HG03442 (cell line): ENCODE results near the gene CDKAL1.

Experiments
- ATAC-seq: cut with Tn5 transposase; IDR thresholded peaks from one replicate; pipeline ENCODE4 v1.9.1; 2021; ENCODE audit warnings: mild to moderate bottlenecking, moderate library complexity; ENCODE audit not compliant: unreplicated experiment

CDKAL1 gene

DNA sequence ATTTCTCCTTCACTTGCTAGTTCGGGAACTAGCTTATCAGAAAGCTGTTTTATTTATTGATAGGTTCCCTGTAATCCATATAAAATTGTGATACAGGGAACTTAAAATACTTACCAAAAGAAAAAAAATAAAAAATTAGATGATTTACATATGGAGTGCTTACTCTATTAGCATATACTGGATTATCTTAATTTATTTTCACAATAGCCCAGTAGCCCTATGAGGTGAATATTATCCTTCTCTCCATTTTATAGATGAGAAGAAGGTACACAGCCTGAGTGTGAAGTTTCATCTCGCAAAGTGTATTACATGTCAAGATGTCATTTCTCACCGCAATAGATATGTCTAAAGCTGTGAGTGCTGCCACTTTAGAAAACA lies 463.5 kb downstream of the CDKAL1 start:
- no peak for ATAC-seq

DNA sequence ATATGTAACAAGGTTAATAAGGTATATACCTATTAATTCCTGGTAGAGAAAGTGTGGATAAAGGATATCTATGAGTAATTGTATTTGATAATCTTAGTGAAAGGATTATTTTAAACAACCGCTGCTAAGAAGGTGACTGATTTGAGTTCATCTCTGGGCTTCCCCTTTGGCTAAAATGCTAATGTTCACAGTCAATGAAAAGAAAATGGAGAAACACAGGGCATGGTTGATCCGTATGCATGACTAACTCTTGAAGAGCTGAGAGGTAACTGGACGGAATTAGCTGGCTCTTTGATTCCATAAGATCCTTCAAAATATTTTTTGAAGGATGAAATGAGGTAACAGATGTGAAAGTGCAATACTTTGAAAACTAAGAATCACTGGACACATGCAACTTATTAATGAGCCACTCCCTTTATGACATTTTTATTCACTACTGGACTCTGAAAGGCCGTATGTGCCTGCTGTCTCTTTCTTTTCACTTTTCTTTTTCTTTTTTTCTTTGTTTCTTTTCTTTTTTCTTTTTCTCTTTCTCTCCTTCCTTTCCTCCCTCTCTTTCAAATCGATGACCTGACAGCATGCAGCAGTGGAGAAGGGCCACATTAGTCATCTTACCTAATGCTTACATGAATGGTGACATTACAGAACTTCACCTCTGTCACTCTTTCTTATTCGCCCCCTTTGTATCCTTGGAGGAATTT lies 464.6 kb downstream of the CDKAL1 start:
- no peak for ATAC-seq

DNA sequence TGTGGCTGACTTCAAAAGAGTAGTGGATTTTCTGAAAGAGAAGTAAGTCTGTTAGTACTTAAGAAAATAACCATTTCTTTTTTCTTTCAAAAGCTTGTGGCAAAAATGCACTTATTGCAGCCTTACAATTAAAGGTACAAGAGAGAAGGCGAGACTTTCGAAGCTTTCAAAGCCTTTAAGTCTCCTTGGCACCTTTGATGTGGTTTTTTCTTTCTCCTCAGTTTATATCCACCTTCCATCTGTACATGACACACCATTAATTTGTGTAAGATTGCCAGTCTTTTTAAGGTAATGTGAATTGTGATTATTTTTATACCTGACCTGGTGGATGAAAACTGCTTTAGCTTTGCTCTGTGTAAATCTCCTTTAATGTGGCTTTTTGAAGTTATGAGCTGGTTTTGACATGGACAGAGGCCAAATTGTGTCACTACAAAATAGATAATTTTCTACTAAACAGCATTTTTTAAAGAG lies 466.1 kb downstream of the CDKAL1 start:
- no peak for ATAC-seq

DNA sequence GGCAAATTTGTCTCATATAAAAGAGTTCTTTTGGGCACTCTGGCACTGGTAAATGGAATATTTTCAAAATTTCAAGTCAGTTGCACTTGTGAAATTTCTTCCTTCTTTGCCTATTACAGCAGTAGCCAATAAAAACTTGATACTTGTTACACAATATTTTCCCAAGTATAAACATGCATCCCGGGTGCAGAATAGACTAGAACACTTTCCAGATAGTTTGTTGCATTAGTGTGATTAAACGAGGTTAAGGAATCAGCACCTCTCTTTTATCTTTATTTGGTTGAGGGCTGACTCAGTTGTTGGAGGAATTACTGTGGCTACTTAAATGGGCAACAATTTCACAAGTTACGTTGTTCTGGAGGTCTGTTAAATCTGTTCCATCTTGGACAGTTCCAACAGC lies 467.5 kb downstream of the CDKAL1 start:
- ATAC-seq, result no peak

DNA sequence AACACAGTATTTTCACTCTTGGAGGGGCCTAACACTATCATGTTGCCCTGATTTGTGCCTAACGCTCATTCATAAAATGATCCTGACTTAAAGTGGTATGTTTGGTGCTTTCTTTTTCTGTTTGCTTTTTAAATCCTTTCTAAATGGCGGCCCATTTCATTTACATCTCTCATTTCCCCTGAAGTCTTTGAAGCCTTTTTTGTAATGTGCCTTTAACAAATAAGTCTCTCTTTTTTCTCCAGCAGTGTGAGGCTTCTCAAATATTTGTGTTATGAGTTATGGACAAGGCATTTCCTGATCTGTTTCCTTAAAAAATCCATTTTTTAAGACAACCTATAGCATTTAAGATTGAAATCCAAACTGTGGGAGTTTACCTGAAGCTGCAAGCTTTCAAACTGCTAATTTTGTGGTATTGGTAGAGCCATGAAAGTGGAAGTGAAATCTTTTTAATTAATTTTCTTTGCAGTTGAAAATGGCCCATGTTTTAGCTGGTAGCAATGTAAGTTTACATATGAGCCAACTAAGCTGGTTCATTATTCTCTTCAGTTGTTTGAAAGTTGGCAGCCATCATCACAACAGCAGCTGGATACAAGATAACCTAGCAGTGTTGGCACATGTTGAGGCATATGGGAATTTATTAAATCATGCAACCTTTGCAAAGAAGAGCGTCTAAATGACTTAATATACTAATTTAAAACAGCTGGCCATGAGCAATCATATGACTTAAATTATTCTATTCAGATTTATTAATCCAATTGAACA lies 469.7 kb downstream of the CDKAL1 start:
- peak; percentile 80 for ATAC-seq

DNA sequence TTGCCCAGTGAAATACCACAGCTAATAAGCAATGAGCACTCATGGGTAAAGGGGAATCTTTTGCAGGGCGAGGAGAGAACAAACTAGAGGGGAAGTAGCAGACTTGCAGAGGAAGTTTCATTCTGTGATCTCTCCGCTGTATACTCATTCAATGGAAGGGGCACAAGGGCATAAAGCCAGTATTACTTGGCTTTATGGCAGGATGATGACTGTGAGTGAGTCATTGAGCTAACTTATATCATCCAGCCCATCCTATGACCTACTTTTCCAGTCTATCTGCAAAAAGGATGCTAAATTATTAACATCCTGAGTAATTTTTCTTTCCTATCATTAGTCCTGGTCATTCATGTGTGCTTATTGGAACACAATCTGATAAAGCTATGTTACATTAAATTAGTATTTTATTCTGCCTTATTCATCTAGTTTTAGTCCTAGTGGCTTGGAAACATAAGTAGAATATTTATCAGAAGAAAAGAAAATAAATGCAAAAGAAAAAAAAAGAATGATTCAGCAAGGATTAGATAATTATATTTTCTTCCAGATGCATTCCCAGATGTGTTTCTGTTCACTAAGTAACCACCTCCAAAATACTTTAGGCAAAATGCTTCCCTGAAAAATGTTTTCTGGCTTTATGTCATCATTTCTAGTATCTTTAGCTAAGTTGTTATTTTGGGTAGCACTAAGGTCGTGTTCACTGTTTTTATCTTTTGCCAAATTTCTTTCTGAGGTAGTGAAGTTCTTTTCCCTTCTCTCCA lies 471.7 kb downstream of the CDKAL1 start:
- peak; percentile 58 for ATAC-seq

DNA sequence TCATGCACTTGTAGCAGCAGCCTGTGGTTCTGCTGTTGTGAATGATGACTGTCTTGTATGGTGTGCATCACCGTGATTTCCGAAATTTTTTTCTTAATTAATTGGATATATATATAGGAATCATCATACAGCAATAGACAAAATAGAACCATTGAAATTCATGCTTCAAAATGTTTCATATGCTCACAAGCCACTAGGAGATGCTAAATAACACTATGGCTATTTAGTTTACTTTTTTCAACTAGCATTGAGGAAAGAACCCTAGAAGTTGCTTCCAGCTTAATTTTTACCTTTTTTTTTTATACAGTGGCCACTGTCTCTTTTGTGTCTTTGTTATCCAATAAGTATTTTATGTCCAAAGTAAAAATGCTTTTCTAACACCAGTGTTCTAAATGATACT lies 485.4 kb downstream of the CDKAL1 start:
- no peak for ATAC-seq

DNA sequence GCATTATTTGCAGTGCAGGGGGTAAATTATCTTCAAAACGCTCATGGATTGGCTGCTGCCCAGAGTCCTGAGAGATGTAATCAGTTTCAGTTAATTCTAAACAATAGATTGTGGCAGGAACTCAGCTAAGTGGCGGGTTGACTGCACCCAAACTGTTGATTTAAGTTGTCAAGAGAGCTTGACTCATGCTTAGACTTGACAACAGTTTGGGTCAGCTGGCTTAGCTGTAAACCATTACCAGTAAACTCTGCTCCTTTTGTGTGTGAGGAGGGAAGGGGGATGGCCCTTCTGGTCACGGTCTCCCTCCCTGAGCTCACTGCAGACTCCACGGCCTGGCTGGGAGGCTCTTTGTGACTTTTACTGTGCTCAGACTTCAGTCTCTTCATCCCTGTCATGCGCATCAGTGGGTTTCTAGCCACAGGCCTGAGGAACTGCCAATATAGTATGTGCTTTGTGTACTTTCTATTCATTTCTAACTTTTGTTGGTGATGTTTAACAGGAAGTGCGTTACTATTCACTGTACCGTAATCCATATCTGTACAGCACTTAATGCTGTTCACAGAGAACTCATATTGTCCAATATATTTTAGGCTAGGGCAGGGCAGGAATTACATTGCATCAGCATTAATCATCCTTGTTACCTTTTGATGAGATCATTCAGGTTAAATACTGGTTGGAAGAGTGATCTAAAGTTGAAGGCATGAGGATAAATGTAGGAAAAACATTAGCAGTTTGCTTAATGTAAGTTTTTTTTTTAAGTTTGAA lies 488.3 kb downstream of the CDKAL1 start:
- ATAC-seq, result peak; percentile 91

DNA sequence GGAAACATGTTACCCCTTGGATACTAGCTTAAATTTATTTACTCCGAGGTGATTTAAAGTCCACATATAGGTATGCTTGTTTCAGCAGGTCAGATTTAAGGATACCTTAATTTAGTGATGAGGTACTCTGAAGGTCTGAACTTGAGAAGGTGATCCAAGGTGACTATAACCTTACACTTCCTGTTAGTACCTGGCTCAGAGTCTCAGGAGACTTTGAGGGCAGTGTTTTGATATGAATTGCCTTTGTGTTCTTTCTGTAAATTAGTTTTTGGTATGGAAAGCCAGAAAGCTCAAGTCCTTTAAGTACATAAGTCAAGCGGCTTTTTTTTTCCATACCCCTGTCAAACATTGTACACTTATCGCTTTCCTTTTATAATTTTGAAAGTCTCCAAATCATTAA lies 489.0 kb downstream of the CDKAL1 start:
- no peak for ATAC-seq

DNA sequence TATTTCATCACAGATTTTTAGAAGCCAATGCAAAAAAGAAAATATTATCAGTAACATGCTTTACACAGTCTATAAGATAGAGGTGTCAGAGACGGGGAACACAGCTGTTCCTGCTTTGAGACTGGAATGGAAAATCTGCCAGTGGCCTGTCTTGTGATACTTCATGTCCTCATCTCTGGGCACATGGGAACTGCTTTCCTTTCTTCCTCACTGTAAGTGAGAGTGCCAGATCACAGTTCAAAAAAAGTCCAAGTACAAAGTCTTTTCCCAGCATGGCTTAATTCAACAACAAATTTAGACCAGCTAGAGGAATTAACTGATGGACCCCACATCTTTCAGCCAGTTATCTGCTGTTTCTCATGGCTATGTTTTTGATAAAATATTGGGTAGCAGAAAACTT lies 490.4 kb downstream of the CDKAL1 start:
- ATAC-seq, result no peak

DNA sequence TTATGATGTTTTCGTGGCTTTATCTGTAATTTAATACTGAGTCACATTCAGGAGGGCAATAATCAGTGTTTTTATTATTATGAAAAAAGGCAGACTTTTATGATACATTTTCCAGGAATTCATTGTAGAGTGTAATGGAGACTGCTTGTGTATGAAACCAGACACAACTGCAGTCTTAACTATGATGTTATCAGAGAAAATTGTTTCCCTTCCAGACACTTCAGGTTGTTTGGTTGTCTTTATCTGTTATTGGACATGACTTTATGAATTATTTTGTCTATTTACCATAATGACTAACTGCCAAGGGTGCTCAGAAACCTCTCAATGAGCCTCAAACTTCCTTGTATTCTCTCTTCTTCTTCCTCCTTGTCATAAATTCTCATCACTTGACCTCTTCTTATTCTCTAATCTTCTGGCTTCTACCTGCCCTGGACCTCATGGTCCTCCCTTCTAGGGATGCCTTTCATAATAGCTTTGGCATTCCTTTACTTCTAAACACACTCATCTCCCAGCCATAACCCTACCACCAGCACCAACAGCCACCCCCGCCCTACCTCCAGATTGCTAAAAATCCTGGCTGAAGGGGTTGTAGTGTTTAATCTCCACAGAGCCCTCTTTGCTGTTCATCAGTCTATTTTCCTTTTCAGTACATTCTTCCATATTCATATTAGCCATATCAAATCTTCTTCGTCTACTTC lies 492.5 kb downstream of the CDKAL1 start:
- no peak for ATAC-seq

DNA sequence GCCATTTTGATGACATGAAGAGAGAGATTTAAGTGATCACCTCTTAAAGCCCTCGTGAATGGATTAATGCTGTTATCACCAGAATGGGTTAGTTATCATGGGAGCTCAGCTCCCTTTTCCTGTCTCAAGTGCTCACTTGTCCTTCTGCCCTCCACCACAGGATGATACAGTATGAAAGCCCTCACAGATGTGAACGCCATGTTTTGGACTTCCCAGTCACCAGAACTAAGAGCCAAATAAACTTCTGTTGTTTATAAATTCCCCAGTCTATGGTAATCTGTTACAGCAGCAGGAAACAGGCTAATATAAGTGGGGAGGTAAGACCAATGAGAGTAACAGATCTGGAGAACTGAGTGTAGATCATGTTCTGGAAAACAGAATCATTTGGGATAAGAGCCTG lies 493.2 kb downstream of the CDKAL1 start:
- ATAC-seq, result no peak

DNA sequence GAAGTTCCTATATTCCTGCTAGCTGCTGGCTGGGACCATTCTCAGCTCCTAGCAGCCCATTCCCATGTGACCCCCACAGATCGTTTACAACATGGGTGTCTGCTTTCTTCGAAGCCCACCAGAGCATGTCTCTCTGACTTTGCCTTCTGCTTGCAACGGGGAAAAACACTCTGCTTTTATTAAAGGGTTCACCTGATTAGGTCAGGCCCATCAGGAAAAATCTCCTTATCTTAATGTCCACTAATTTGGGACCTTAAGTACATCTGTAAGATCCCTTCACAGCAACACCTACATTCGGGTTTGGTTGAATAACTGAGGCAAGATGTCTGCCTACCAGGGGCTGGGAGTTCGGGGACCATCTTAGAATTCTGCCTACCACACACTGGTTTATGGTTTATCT lies 496.9 kb downstream of the CDKAL1 start:
- no peak for ATAC-seq

DNA sequence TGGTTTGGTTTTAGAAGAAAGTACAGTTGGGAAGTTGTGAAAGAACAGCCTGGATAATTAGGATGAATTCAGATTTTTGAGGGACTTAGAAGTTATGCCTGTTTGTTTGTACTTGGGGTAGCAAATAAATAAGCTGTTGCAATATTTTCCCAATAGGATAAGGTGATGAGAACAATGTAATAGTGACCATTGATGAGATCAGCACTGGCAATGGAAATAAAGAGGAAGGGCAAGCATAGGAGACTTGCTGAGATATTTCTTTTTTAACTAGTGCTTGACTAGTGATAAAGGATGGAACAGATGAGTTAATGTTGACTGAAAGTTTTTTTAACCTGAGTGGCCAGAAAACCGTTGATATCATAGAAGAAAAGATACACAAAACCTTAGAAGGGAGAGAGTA lies 498.8 kb downstream of the CDKAL1 start:
- no peak for ATAC-seq

DNA sequence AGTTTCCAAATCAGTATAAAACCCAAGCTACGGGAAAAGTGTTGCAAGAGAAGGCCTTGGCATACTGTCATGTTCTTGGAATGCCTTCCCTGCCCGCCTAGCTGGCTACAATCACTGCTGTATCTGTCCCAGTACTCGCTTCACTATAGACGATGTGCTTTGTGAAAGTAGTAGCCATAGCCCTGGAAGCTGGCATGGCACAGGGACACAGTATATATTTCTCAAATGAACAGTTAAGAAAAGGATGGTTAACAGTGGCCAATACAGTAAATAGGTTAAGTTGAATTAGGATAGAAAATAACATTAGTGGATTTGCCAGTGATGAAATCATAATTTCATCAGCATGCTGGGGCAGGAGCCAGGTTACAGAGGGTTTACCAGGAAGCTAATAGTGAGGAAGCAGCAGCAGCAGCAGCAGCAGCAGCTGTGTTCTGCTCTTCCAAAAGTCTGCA lies 499.3 kb downstream of the CDKAL1 start:
- no peak for ATAC-seq

DNA sequence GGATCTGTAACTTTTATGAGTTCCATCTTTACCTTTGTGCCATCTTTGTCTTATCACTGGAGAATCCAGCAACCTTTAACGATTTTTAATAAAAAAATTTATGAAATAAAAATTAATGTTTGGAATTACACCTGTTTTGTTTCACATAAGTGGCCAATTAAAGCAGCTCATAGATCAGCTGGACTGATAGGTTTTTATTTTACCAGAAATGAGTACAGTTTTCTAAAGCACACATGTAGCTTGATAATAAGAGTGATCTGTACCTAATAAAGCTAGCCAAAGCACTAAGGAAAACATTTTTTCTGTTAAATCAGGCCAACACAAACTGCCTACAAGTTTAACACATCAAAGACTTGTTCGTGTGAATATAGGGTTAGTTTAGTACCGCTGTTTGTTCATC lies 500.1 kb downstream of the CDKAL1 start:
- no peak for ATAC-seq

DNA sequence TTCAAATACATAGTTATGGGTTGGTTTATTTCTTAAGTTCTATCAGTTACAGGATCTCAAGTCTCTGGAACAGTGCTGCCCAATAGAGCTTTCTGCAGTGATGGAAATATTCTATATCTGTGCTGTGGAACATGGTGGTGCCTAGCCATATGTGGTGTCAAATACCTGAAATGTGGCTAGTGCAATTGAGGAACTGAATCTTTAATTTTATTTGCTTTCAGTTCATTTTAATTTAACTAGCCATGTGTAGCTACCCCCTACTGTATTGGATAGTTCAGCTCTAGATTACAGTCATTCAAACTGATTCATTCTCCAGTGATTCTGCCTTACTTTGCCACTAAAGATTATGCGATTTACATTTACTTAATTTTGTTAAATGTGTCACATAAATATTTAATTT lies 503.2 kb downstream of the CDKAL1 start:
- ATAC-seq, result peak; percentile 57

DNA sequence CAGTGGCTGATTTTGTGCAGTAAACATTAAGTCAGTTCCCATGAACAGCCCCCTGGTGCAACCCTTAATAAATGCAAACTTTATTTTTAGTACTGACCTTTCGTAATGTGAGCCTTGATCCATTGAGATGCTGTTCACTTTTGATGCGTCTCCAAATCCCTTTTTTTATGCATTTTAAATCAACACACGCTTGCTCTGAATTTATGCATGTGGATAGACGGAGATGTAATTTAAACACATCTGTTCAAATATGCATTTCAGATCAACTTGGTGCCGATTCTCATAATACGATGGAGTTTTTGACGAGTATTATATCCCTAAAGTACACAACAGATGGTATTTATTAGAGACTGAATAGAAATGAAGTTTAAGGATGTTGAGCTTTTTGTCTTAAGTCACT lies 505.7 kb downstream of the CDKAL1 start:
- ATAC-seq, result no peak

DNA sequence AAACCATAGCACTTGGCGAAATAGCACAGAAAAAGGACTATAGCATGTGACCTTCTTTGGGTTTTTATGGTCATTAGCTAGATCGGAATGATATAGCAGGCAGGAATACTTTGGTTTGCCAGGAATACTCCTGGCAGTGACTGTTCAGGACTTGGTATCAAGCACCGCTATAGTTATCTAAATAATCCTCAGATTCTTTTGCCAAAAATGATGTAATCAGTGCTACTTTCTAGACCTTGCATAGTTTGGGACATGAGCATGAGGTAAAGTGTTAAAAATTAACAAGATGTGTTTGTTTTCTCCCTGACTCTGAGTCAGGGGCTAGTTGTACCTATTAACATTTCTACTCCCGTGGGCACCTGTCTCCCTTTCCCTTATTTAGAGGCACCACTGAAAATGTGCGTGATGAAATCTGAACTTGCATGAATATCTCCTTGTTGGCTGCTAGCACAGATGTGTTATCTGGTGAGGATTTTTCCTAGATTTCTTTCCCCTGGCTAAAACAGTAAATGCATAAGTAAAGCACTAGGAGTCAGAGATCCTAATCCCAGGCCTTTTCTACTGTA lies 511.0 kb downstream of the CDKAL1 start:
- ATAC-seq, result no peak

DNA sequence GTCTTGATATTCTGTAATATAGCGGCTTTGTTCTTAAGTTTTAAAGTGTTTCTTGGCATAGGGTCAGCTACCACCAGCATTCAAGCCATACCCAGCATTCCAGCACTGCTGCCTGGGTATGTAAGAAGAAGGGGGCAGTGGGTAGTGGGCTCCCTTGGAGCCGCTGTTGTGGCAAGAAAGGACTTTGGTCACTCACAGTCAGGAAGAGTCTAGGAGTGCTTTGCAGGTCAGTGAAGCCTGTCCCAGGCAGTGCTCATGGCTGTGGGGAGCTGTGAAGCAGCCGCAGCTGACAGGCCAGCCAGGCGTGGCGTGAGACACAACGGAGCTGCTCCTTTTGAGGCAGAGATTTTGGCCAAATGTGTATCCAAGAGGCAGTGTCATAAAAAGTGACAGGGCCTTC lies 512.0 kb downstream of the CDKAL1 start:
- no peak for ATAC-seq
